ENCODE measurements around the gene MCM9.

Gene MCM9

DNA sequence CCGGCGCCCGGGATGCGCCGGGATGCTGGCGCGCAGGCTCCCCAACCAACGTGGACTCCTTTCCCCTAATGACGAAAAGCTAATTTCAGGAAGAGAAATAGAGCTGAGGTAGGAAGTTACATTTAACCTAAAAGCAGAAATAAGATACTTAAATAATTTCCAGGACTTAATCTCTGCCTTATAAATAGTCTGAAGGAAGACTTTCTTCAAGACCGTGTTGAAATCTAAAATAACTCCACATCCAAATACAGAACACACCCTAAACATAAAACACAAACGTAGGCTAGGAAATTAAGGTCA, 39.7 kb downstream of the MCM9 start:
- FAIRE-seq (no peak), DNase-seq (ENCODE audit: extremely low spot score, insufficient read length, low read depth) (no peak)

DNA sequence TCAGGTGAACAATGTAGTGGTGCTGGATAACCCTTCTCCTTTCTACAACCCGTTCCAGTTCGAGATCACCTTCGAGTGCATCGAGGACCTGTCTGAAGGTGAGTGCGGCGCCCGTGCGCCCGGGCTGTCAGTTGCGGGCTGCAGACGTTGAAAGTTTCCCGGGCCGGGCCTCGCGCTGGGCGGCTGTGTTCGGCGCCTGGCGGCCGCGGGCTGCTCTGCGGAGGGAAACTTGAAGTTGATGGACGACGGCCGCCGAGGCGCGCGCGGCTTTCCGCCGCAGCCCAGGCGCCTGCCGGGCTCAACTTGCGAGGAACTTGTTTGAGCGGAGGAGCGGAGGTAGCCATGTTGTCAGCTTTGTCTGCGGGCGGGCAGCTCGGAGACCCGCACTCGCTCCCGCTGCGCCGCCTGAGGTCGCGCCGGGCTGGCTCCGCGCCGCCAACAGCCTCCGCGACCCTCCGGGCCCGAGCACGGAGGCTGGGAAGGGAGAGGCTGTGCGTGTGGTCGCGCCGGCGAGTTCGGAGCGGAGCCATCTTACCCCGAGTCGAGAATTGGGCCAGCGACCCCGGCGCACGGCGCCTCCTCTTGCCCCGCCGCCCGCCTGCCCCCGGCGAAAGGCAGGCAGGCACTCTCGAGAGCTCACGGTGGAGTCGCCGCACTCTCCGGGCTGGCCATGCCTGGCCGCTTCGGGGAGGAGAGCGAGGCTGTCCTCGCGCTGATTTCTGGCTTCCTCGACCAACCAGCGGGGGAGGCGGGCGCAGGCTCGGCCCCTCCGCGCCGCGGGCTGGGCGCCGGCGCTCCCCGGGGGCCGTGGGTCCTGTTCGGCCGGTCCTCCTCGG, 40.3 kb downstream of the MCM9 start:
- no peak for DNase-seq (ENCODE audit: extremely low spot score, insufficient read length, low read depth)

GRCh38 chr6:118893807-118894424, 41.0 kb downstream of the MCM9 start, which contains the start of gene ASF1A:
Gene ASF1A (plus strand): TSS chr6:118894152. CDS start chr6:118894414, 262 bp downstream.
- DNase-seq (ENCODE audit: extremely low spot score, insufficient read length, low read depth) (peak; percentile 70), FAIRE-seq (peak; percentile 97)

More for the DNA sequence above, 40.3 kb downstream of the MCM9 start:
- peak; percentile 64 for FAIRE-seq

DNA sequence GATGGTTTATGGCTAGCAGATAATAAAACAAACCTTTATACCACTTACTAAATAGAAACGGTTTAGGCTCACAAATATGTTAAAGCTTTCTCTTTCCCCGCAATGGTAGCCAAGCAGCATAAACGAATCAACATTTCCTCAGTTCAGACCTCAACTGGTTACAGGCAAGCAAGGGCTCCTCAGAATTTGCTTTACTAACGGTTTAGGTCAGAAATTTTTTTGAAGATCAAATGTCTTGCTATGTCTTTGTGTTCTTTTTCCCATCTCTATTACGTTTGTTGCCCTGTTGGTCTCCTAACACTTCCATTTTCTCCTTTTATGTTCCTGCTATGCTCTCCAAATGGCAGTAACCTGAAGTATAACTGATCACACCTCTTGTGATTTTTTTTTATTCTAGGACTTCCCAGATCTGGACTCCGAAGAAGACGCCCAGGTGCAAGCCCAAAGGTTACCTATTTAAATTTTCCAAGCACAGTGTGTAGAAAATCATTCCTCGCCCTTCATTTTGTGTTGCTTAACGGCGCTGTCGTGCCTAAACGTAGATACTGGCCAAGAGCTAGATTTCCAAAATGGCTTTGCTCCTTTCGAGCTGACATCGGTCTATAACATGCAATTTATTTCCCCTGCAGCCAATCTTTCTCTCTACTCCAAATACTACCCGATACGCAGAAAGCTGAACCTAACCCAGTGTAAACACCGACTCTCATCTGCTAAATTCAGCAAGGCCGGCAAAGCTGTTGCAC, 41.7 kb downstream of the MCM9 start:
- FAIRE-seq (peak; percentile 60), DNase-seq (ENCODE audit: extremely low spot score, insufficient read length, low read depth) (no peak)

- FAIRE-seq: no peak
- no peak for DNase-seq (ENCODE audit: extremely low spot score, insufficient read length, low read depth)
Observed at GRCh38 chr6:118892355-118892991, 42.5 kb downstream of the MCM9 start.

DNA sequence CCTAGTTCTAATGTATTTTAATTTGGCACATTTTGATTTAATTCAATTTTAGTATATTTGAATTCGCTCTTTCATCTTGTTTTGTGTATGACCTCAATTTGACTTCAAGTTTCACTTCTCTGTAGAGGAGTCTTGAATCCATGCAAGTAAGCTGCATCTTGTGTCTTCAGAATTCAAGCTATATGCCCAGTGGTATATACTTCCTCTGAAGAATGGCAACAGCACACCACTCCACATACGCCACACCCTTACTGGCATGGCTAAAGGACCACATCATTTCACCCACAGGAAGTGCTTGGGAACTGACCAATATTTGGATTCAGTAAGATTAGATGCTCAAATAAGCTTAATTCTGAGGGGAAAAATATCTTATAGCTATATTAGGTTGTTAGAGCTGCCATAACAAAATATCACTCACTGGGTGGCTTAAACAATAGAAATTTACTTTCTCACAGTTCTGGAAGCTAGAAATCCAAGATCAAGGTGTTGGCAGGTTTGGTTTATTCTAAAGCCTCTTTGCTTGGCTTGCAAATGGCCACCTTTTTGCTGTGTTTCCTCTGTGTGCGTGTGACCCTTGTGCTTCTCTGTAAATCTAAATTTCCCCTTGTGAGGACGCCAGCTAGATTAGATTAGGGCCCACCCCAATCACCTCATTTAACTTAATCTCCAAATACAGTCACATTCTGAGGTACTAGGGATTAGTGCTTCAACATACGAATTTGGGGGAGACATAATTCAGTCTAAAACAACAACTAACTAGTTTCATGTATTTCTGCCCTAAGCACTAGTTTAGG, 43.8 kb downstream of the MCM9 start:
- FAIRE-seq: peak; percentile 76
- no peak for DNase-seq (ENCODE audit: extremely low spot score, insufficient read length, low read depth)

GRCh38 chr6:118889163-118889562, 45.8 kb downstream of the MCM9 start:
- no peak for FAIRE-seq
- no peak for DNase-seq (ENCODE audit: extremely low spot score, insufficient read length, low read depth)

DNA sequence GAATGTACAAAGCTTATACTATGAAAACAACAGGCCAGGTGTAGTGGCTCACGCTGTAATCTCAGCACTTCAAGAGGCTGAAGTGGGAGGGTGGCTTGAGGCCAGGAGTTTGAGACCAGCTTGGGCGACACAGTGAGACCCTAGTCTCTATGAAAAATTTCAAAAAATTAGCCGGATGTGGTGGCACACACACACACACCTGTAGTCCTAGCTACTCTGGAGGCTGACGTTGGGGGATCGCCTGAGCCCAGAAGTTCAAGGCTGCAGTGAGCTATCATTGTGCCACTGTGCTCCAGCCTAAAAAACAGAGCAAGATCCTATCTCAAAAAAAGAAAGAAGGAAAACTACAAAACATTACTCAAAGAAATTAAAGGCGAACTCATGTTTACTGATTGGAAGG, 48.3 kb downstream of the MCM9 start:
- FAIRE-seq: no peak

GRCh38 chr6:118882314-118882905, 52.5 kb downstream of the MCM9 start:
- DNase-seq (ENCODE audit: extremely low spot score, insufficient read length, low read depth) (no peak), FAIRE-seq (no peak)

More for the DNA sequence above, 48.3 kb downstream of the MCM9 start:
- DNase-seq (ENCODE audit: extremely low spot score, insufficient read length, low read depth): no peak

GRCh38 chr6:118881440-118882313, 53.3 kb downstream of the MCM9 start:
- DNase-seq (ENCODE audit: extremely low spot score, insufficient read length, low read depth) (no peak), FAIRE-seq (peak; percentile 87)

GRCh38 chr6:118877806-118878205, 57.2 kb downstream of the MCM9 start:
- FAIRE-seq (no peak), DNase-seq (ENCODE audit: extremely low spot score, insufficient read length, low read depth) (no peak)

- FAIRE-seq: no peak
Observed at GRCh38 chr6:118876814-118877213, 58.1 kb downstream of the MCM9 start.

DNA sequence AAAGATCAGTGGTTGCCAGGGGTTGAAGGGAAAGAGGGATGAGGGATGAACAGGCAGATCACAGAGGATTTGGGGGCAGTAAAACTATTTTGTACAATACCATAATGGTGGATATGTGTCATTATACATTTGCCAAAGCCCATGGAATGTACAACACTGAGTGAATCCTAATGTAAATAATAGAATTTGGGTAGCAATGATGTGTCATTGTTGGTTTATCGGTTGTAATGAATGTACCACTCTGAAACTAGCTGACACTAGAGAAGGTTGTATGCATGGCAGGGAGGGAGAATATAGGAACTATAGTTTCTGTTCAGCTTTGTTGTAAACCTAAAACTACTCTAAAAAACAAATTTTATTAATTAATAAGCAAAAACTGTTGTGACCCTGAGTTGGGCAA, 58.8 kb downstream of the MCM9 start:
- FAIRE-seq: no peak
- no peak for DNase-seq (ENCODE audit: extremely low spot score, insufficient read length, low read depth)

More at GRCh38 chr6:118876814-118877213, 58.1 kb downstream of the MCM9 start:
- DNase-seq (ENCODE audit: extremely low spot score, insufficient read length, low read depth): no peak

DNA sequence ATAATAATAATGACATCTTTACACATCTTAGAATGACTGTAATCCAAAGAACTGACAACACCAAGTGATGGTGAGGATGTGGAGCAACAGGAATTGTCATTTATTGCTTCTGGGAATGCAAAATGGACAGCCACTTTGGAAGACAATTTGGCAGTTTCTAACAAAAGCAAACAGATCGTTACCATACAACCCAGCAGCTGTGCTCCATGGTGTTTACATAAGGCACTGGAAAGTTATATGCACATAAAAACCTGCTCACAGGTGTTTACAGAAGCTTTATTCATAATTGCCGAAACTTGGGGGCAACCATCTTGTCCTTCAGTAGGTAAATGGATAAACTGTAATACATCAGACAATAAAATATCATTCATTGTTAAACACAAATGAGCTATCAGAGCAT, 59.3 kb downstream of the MCM9 start:
- no peak for FAIRE-seq
- DNase-seq (ENCODE audit: extremely low spot score, insufficient read length, low read depth): no peak

DNA sequence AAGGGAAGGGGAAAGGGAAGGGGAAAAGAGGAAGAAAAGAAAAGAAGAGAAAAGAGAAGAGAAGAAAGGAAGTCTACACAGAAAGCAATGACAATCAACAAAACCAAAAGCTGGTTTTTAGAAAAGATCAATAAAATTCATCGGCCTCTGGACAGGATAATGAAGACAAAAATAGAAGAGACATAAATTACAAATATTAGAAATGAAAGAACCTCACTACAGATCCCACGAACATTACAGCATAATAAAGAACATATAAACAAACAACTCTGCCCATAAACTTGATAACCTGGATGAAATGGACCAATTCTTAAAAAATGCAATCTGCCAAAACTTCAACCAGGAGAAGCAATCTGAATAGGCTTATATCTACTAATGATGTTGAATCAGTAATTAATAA, 61.7 kb downstream of the MCM9 start:
- FAIRE-seq (no peak), DNase-seq (ENCODE audit: extremely low spot score, insufficient read length, low read depth) (no peak)

GRCh38 chr6:118872726-118873125, 62.2 kb downstream of the MCM9 start:
- DNase-seq (ENCODE audit: extremely low spot score, insufficient read length, low read depth) (no peak), FAIRE-seq (no peak)

GRCh38 chr6:118872318-118872717, 62.6 kb downstream of the MCM9 start:
- DNase-seq (ENCODE audit: extremely low spot score, insufficient read length, low read depth) (no peak), FAIRE-seq (no peak)

GRCh38 chr6:118871331-118871730, 63.6 kb downstream of the MCM9 start:
- FAIRE-seq (no peak), DNase-seq (ENCODE audit: extremely low spot score, insufficient read length, low read depth) (no peak)

All from GM18507 (cell line).